ENCODE measurements around the gene ZNF311.
"Not testable (repeated sequence)": the region's sequence is repeated elsewhere in the genome, so short reads cannot be mapped to it uniquely, and the experiment has no call there.

The ZNF311 gene

DNA sequence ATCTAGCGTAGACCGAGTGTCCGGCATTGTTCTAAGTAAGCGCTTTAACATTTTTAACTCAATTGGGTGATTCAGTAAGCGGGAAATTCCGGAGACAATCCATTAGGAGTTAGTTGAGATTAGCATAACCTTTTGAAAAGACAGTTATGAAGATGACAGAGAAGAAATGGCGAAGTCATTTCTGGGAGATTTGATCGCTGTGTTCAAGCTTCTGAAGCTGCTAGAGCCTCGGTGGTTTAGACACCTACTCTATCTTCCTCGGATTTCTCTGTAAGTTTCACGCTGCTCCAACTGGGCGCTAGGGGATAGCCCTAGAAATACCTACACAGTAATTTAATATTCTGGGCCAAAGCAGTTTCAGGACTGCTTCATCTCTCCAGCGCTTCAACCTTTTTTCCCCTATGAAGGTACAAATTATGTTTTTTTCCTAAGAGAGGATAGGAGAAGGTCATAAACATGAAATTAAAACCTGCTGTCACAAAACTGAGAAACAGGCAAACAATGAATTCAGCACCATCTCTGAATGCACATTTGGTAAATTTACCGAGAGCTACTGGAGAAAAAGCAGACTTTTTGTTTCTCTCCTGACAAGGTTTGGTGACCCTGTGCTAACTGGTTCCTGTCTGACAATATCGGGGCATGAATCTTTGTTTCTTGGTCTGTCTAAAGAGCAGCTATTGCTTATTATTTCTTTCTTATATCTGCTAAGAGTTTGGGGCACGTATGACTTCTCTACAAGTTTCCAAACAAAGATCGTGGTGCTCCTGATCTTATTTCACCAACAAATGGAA lies 22.4 kb downstream of the ZNF311 start:
- no peak for DNase-seq

- DNase-seq, result peak; percentile 87
Observed at GRCh38 chr6:28981833-28982475, 23.2 kb downstream of the ZNF311 start.

DNA sequence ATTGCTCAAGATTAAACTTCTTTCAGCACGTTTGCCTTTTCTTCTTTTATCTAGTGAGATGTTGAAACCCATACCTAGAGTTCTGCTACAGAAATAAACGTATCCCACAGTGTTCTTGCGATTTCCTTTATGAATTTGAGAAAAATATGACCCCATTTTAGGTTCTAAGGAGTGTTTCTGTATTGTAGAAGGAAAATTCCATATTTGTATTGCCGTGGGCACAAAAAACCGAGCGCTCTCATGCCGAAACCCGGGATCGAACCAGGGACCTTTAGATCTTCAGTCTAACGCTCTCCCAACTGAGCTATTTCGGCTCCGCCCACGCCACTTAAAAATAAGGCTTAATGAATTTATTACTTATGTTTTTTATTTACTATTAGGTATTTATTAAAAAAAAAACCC lies 23.7 kb downstream of the ZNF311 start:
- peak; percentile 87 for DNase-seq

DNA sequence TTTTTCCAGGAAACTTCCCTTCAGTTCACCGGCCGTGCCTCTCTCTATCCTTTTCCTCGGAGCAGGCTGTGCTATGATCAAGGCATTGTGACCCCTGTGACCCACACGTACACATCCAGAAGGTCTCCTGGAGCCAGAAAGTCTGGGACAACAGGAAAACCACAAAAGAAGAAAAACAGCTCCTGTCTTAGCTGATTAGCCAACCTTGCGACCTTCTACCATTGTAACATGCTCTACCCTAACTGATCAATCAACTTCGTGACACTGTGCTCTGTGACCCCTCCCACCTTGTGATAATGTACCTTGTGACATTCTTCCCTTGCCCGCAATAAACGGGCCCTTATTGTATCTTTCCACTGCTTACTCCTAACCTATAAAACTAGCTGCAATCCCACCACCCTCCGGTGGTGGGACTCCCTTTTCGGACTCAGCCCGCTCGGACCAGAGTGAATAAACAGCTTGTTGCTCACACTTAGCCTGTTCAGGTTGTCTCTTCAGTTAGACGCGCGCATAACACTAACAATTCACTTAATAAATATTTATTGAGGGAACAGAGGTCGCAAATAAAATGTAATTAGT lies 24.2 kb downstream of the ZNF311 start:
- DNase-seq, result peak; percentile 80

- no peak for DNase-seq
Observed at GRCh38 chr6:28980137-28980851, 24.8 kb downstream of the ZNF311 start.

- no peak for DNase-seq
Observed at GRCh38 chr6:28979679-28980078, 25.4 kb downstream of the ZNF311 start.

DNA sequence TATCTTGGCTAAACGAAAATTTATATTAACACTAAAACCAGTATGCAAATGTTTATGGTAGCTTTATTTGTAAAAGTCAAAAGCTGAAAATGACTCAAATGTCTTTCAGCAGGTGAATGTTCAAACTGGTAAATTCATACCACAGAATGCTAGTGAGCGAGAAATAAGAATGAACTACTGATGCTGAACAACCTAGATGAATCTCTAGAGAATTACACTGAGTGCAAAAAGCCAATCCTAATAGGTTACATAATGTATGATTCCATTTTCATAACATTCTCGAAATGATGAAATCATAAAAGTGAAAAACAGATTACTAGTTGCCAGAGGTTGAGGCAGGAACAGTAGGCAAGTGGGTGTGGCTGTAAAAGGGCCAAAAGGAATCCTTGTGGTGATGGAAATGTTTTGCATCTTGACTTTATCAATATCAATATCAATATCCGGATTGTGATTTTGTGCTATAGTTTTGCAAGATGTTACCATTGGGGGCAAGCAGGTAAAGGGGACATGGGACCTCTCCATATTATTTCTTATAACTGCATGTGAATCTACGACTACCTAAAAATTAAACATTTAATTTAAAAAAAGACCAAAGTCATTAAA lies 26.1 kb downstream of the ZNF311 start:
- DNase-seq, result no peak

GRCh38 chr6:28978133-28978491 lies 27.0 kb downstream of the ZNF311 start:
- no peak for DNase-seq

- no peak for DNase-seq
Observed at GRCh38 chr6:28977341-28978132, 27.6 kb downstream of the ZNF311 start.

DNA sequence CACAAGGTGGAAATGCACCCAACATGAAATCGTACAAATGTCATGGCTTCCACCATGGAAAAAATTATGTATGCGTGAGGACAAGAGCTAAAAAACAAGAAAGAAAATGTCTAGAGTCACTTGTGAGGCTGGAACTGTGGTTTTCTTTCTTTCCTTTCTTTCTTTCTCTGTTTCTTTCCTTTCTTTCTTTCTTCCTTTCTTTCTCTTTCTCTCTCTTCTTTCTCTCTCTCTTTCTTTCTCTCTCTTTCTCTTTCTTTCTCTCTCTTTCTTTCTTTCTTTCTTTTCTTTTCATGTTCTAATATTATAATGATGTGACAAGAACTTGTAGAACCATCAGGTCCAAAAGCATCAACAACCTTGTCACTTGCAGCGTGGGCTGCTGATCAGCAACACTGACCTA lies 28.4 kb downstream of the ZNF311 start:
- no peak for DNase-seq

DNA sequence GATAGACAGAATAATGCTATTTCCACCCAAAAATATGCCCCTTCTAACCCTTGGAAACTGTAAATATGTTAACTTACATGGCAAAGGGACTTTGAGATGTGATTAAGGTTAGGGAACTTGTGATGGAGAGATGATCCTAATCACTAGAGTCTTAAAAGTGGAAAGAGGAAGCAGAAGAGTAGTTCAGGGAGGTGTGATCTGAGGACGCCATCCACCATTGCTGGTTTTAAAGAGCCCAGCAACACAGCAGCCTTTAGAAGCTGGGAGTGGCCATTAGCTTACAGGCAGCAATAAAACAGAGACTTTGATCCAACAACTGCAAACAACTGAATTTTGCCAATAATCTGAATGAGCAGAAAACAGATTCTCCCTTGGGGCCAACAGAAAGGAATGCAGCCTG lies 30.6 kb downstream of the ZNF311 start:
- no peak for DNase-seq

DNA sequence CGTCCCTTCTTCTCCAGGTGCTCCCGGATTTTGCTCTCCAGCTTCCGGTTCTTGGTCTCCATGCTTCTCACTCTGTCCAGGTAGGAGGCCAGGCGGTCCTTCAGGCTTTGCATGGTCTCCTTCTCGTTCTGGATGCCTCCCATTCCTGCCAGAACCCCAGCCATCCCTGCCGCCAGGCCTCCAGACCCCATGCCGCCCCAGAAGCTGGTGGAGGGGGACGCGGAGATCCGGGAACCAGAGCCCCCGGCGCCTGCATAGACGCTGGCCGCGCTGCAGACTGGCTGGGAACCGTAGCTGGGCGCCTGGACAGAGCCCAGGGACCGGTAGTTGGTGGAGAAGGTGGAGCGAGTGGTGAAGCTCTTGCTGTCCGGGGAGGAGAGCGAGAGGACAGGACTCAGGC lies 35.1 kb downstream of the ZNF311 start:
- not testable (repeated sequence) for DNase-seq

- no peak for DNase-seq
Observed at GRCh38 chr6:28969129-28969528, 36.0 kb downstream of the ZNF311 start.

- no peak for DNase-seq
Observed at GRCh38 chr6:28968476-28968875, 36.6 kb downstream of the ZNF311 start.

- no peak for DNase-seq
Observed at GRCh38 chr6:28965706-28966105, 39.4 kb downstream of the ZNF311 start.

DNA sequence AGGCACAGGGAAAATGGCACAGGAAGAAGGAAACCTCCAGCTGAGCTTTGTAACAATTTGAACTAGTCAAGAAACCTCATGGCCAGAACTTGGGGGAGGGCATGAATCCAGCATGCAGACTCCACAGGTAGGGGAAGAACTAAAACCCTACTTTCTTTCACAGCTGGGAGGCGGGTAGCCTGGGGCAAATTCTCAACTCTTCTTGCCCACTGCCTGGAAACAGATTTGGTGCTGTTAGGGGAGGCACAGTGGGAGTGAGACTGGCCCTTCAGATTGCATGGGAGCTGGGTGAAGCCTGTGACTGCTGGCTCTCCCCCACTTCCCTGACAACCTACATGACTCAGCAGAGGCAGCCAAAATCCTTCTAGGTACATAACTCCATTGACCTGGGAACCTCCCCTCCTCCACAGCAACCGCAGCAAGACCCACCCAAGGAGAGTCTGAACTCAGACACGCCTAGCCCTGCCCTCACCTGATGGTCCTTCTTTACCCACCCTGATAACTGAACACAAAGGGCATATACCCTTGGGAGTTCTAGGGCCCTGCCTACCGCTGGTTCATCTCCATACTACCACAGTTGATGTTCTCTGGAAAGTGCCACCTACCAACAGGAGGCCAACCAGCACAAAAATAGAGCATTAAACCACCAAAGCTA lies 44.1 kb downstream of the ZNF311 start:
- no peak for DNase-seq

DNA sequence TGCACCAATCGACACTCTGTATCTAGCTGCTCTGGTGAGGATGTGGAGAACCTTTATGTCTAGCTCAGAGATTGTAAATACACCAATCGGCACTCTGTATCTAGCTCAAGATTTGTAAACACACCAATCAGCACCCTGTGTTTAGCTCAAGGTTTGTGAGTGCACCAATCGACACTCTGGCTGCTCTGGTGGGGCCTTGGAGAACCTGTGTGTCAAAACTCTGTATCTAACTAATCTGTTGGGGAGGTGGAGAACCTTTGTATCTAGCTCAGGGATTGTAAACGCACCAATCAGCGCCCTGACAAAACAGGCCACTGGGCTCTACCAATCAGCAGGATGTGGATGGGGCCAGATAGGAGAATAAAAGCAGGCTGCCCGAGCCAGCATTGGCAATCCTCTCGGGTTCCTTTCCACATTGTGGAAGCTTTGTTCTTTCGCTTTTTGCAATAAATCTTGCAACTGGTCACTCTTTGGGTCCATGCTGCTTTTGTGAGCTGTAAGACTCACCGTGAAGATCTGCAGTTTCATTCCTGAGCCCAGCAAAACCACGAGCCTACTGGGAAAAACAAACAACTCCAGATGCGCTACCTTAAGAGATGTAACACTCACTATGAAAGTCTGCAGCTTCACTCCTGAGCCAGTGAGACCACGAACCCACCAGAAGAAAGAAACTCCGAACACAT lies 46.4 kb downstream of the ZNF311 start:
- not testable (repeated sequence) for DNase-seq

GRCh38 chr6:28957795-28958314 lies 47.3 kb downstream of the ZNF311 start:
- not testable (repeated sequence) for DNase-seq

DNA sequence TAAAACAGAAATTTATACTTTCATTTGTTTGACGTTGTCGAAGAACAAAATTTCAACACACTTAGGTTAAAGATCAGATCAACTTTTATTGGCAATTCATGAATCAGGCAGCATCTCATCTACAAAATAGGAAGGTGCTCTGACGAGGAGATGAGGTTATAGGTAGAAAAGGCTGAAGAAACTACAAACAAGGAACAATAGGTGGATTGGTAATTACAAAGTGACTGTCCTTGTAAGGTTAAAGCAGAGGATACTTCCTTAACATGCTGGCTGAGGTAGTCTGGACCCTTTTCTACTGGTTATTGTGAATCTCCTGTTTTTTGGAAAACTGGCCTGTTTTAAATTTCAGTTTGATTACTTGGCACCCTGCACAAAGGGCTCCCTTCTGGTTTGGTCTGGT lies 48.8 kb downstream of the ZNF311 start:
- no peak for DNase-seq

DNA sequence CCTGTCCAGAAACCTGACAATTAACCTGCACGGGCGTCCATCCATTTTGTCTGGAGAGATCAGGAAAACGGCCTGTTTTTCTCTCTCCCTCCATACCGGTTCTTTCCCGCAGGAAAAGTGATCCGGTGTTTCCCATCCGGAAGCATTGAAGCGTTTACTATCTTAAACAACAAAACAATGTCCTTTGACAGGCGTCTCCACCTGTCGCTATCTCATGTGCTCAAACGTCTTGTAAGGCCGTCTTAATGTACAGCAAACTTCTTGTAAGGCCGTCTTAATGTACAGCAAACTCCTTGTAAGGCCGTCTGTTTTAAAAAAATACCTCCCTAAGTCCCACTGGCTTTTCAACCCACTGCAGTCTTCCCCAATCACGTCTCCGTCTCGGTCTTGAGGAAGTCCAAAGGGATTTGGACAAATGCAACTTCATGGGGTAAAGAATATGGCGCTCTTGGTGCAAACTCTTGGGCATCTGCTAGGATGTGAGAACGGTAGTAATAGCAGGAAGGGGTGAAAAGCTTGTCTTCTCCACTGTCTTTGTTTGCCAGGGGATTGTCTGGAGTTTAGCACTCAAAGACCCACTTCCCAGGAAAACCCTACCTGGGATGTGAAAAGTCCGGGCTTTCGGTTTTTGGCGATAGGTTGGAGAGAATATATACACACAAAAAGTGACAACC lies 51.4 kb downstream of the ZNF311 start:
- DNase-seq, result peak; percentile 61
